IMR-90 (cell line): Measurements from ENCODE around the gene CCDC137.

Experiments
- BHLHE40 ChIP-seq: fragments of 150-350 bp; IDR thresholded peaks from 2 replicates; pipeline ENCODE4 v1.6.1; 2016; ENCODE audit warnings: mild to moderate bottlenecking, low read depth, low read length
- CTCF ChIP-seq: conservative IDR thresholded peaks from 2 replicates; pipeline ENCODE4 v1.5.1; 2012; ENCODE audit warnings: mild to moderate bottlenecking, low read depth, low read length, improper control_type of control experiment
- ELK1 ChIP-seq: fragments of 150-350 bp; IDR thresholded peaks from 2 replicates; pipeline ENCODE4 v1.6.1; 2016; ENCODE audit warnings: low read depth, mild to moderate bottlenecking, low read length, moderate library complexity, borderline replicate concordance
- POLR2A ChIP-seq: IDR thresholded peaks from 2 replicates; pipeline ENCODE4 v1.6.1; 2012; ENCODE audit warnings: mild to moderate bottlenecking, low read depth, low read length
- RCOR1 ChIP-seq: IDR thresholded peaks from 2 replicates; pipeline ENCODE4 v1.6.1; 2012; ENCODE audit warnings: mild to moderate bottlenecking, low read length, improper control_type of control experiment; ENCODE audit not compliant: insufficient replicate concordance

- TF ChIP-seq CTCF (no peak), ELK1 (no peak), RCOR1 (no peak), POLR2A (no peak), BHLHE40 (no peak)
Measured at GRCh38 chr17:81706232-81706611, 39.7 kb downstream of the CCDC137 start.
